Pancreas (tissue), 10 donors: Measurements from ENCODE around the gene CYP4F8. TPM values are rescaled to one million over a fixed set of nuclear protein-coding genes. Genes with fewer than 3 reads are reported as not detected.

ENCODE experiments used
- ATAC-seq, 4 donors: fragments of 200-7000 bp; cut with Tn5 transposase; one replicate each; pipeline versions ENCODE4 v1.8.0 to v1.9.1; 2020; ENCODE audit warnings: mild to moderate bottlenecking in 4 of 4, moderate library complexity in 4 of 4
- DNase-seq, 6 donors: peaks; one replicate each; pipeline ENCODE4 v3.0.0-alpha.2; 2020
- FAIRE-seq: peaks from 2 replicates; lab custom pipeline; 2012; peaks lifted over from hg19 to GRCh38; lab: Jason Lieb, UNC
- H3K27ac ChIP-seq, 4 donors: fragments of 200-600 bp; sonication (generic); 1 replicate in 3 of 4; 2 replicates in 1 of 4; pipeline versions ENCODE4 v1.5.0 to v1.8.0; 2020
- H3K27me3 ChIP-seq, 4 donors: fragments of 200-600 bp; one replicate each; pipeline ENCODE4 v1.8.0; 2021
- H3K36me3 ChIP-seq, 3 donors: fragments of 200-600 bp; sonication (generic) in 1 of 3; one replicate each; pipeline versions ENCODE4 v1.5.0 to v1.8.0; 2020 to 2021
- H3K4me1 ChIP-seq, 3 donors: fragments of 200-600 bp; one replicate each; pipeline ENCODE4 v1.8.0; 2021
- H3K4me3 ChIP-seq, 4 donors: fragments of 200-600 bp; sonication (generic) in 2 of 4; one replicate each; pipeline versions ENCODE4 v1.5.0 to v1.8.0; 2020 to 2021
- H3K9me3 ChIP-seq, 4 donors: fragments of 200-600 bp; one replicate each; pipeline ENCODE4 v1.8.0; 2021
- WGBS, 2 donors: extraction: QIAGEN DNeasy Blood & Tissue Kit; methylation state at CpG; one replicate each; pipeline ENCODE4 v1.1.7; 2013; 5-methylcytosine and 5-hydroxymethylcytosine counted together
- intact Hi-C, 3 donors: fragments of 100-400 bp; cut with DNase I; formaldehyde crosslinking; loops; one replicate each; pipeline versions ENCODE4 v1.11.1 to v1.14.2; 2022
- polyA plus RNA-seq, 2 donors: library from polyadenylated mRNA; stranded (reverse); fragments of 200-250 nt; gene quantifications; one replicate each; pipeline ENCODE4 v1.2.3, GENCODE V29; 2013
- total RNA-seq, 6 donors: library from RNA; stranded (reverse); fragmentation: NEBNext Ultra II Directional in 4 of 6; extraction: Animal tissue kit (Norgen Biotek cat#: 25700) in 4 of 6; gene quantifications; one replicate each; pipeline versions ENCODE4 v1.2.1 to v1.2.4, GENCODE V29; 2021 to 2023
- TF ChIP-seq, protein P1 (sequence below), 4 donors: fragments of 200-600 bp; sonication (generic) in 3 of 4; IDR thresholded peaks; one replicate each; pipeline versions ENCODE4 v1.5.0 to v1.8.0; 2021; ENCODE audit warnings: antibody characterized with exemption in 4 of 4
- donor health status: healthy with polysubstance abuse.
- donor health status: DM: no; HTN: no; CAD: no; lungs with moderate emphysema.
- donor health status: DM: no; HTN: no; CAD: no.
- donor health status: control.
- donor health status: control.
- donor health status: Bipolar disorder and iron deficiency.
- donor health status: DM: yes; HTN: yes; CAD: no.
- donor health status: DM: no; HTN: no; CAD: no.
- donor health status: DM: no; HTN: no; CAD: no.
- donor health status: DM: yes; HTN: yes; CAD: no.

The CYP4F8 gene
- total and polyA plus RNA-seq, 8 donors, result not detected

DNA sequence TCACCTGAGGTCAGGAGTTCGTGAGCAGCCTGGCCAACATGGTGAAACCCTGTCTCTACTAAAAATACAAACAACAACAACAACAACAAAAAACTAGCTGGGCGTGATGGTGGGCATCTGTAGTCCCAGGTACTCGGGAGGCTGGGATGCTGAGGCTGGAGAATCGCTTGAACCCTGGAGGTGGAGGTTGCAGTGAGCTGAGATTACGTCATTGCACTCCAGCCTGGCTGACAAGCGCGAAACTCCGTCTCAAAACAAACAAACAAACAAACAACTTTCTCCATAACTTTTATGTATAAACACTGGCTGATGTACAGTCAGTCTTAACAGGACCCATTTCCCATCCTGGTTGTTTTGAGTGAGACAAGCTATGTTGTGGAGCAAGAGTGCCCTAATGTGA, 5.8 kb upstream of the CYP4F8 start:
- 59 to 82% methylated on average over 8 of the region's 8 CpGs for WGBS, 2 donors
- ATAC-seq (no peak), DNase-seq (no peak), FAIRE-seq (no peak)
- no peaks in the 10 kb centered on the region for H3K4me1 ChIP-seq
- no peaks in the 10 kb centered on the region for H3K27me3 ChIP-seq
- intact Hi-C loops, result no loop called here
- no peaks in the 10 kb centered on the region for H3K9me3 ChIP-seq
- H3K36me3 ChIP-seq, result no peaks in the 10 kb centered on the region
- TF ChIP-seq, protein P1, sequence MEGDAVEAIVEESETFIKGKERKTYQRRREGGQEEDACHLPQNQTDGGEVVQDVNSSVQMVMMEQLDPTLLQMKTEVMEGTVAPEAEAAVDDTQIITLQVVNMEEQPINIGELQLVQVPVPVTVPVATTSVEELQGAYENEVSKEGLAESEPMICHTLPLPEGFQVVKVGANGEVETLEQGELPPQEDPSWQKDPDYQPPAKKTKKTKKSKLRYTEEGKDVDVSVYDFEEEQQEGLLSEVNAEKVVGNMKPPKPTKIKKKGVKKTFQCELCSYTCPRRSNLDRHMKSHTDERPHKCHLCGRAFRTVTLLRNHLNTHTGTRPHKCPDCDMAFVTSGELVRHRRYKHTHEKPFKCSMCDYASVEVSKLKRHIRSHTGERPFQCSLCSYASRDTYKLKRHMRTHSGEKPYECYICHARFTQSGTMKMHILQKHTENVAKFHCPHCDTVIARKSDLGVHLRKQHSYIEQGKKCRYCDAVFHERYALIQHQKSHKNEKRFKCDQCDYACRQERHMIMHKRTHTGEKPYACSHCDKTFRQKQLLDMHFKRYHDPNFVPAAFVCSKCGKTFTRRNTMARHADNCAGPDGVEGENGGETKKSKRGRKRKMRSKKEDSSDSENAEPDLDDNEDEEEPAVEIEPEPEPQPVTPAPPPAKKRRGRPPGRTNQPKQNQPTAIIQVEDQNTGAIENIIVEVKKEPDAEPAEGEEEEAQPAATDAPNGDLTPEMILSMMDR (IDR thresholded peaks at IDR 0.05), result no peak
- H3K4me3 ChIP-seq, result no peak overlapping the region
- H3K27ac ChIP-seq, result no peak overlapping the region

GRCh38 chr19:15612342-15612741, 2.7 kb upstream of the CYP4F8 start:
- no peaks in the 10 kb centered on the region for H3K9me3 ChIP-seq
- no peaks in the 10 kb centered on the region for H3K36me3 ChIP-seq
- WGBS, 2 donors, result 28 to 40% methylated on average over 5 of the region's 5 CpGs
- ATAC-seq (no peak), DNase-seq (no peak), FAIRE-seq (no peak)
- H3K27ac ChIP-seq, result no peak overlapping the region
- H3K4me3 ChIP-seq, result no peak overlapping the region
- intact Hi-C loops, result no loop called here
- TF ChIP-seq, protein P1 (IDR thresholded peaks at IDR 0.05), result no peak
- H3K27me3 ChIP-seq, result no peaks in the 10 kb centered on the region
- H3K4me1 ChIP-seq, result no peaks in the 10 kb centered on the region

- FAIRE-seq, result no peak
- ATAC-seq, result no peak
- 77 to 93% methylated on average over 3 of the region's 3 CpGs for WGBS, 2 donors
- H3K27me3 ChIP-seq, result no peaks in the 10 kb centered on the region
- H3K27ac ChIP-seq, result no peak overlapping the region
- H3K9me3 ChIP-seq, result no peaks in the 10 kb centered on the region
- TF ChIP-seq, protein P1 (IDR thresholded peaks at IDR 0.05), result no peak
- DNase-seq, result no peak
- H3K36me3 ChIP-seq, result no peaks in the 10 kb centered on the region
- intact Hi-C loops, result no loop called here
- H3K4me1 ChIP-seq, result no peaks in the 10 kb centered on the region
- no peak overlapping the region for H3K4me3 ChIP-seq
Measured at GRCh38 chr19:15613338-15613737, 1.7 kb upstream of the CYP4F8 start.

DNA sequence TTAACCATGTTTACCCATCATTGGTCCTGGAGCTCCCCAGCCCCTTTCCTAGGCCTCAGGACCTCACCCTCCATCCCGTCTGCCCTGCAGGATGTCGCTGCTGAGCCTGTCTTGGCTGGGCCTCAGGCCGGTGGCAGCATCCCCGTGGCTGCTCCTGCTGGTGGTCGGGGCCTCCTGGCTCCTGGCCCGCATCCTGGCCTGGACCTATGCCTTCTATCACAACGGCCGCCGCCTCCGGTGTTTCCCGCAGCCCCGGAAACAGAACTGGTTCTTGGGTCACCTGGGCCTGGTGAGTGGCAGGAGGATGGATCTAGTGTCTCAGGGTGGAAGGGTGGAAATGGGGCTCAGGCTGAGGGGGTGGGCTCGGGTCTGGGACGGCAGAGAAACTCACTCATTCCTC, 508 bp downstream of the CYP4F8 start:
- no peak overlapping the region for H3K4me3 ChIP-seq
- FAIRE-seq (no peak), ATAC-seq (no peak), DNase-seq (no peak)
- 54 to 64% methylated on average over 13 to 14 of the region's 14 CpGs for WGBS, 2 donors
- H3K36me3 ChIP-seq, result no peaks in the 10 kb centered on the region
- no peak overlapping the region for H3K27ac ChIP-seq
- H3K27me3 ChIP-seq, result no peaks in the 10 kb centered on the region
- TF ChIP-seq, protein P1 (IDR thresholded peaks at IDR 0.05), result no peak
- H3K9me3 ChIP-seq, result no peaks in the 10 kb centered on the region
- no peaks in the 10 kb centered on the region for H3K4me1 ChIP-seq
- intact Hi-C loops, result no loop called here

GRCh38 chr19:15616183-15616582, 1.2 kb downstream of the CYP4F8 start:
- 69 to 87% methylated on average over 4 of the region's 4 CpGs for WGBS, 2 donors
- H3K27ac ChIP-seq, result no peak overlapping the region

More at GRCh38 chr19:15616183-15616582, 1.2 kb downstream of the CYP4F8 start:
- Histone ChIP-seq H3K4me3 (no peak overlapping the region), H3K4me1 (no peaks in the 10 kb centered on the region), H3K36me3 (no peaks in the 10 kb centered on the region), H3K27me3 (no peaks in the 10 kb centered on the region), H3K9me3 (no peaks in the 10 kb centered on the region)
- TF ChIP-seq, protein P1 (IDR thresholded peaks at IDR 0.05), result no peak
- FAIRE-seq (no peak), DNase-seq (no peak), ATAC-seq (no peak)
- intact Hi-C loops, result no loop called here
